ENCODE measurements around the gene NRXN3. TPM values are rescaled to one million over a fixed set of nuclear protein-coding genes. Genes with fewer than 3 reads are reported as not detected.

NRXN3 gene
- polyA plus RNA-seq, 1 donor from 2014 or later = 110 TPM

DNA sequence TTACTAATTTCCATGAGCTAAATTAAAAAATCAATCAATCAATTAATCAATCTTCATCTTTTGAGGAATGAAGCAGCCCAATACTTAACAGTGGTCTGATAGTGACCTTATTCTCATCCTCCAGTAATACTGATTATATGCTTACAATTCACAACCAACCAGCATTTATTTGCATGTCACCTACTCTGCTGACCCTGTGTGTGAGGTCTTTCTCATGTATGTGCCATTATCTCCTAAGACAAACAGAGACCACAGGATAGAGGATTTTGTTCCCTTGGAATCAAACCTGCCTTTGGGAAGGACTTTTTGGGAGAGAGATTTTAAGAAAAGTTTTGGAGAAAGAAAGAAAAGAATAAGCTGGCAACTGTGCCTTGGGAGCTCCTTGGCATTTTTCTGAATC, 197.2 kb downstream of the NRXN3 start:
- Histone ChIP-seq H3K9me2 (ENCODE audit: insufficient read depth, low read length) (no peaks in the 10 kb centered on the region), H3K27ac (ENCODE audit: low read length) (no peak overlapping the region), H3F3A (ENCODE audit: insufficient read depth, low read length, poor library complexity, severe bottlenecking) (no peaks in the 10 kb centered on the region), H3K36me3 (ENCODE audit: insufficient read depth, low read length) (no peaks in the 10 kb centered on the region), H3K4me3 (ENCODE audit: low read length) (no peak overlapping the region), H2AFZ (ENCODE audit: low read depth, low read length) (no peak overlapping the region), H3K9me3 (ENCODE audit: low read length) (no peaks in the 10 kb centered on the region), H3K79me2 (replicated peaks; ENCODE audit: insufficient read depth, low read length) (no peaks in the 10 kb centered on the region), H4K20me1 (ENCODE audit: insufficient read depth) (no peaks in the 10 kb centered on the region), H3K27me3 (ENCODE audit: insufficient read depth, low read depth, low read length) (no peaks in the 10 kb centered on the region), H3K4me2 (ENCODE audit: low read length) (no peak overlapping the region), H3K9ac (ENCODE audit: low read length) (no peak overlapping the region)
- TF ChIP-seq MXI1 (conservative IDR thresholded peaks at IDR 0.05; ENCODE audit: poor library complexity, severe bottlenecking) (no peak), EZH2 (IDR thresholded peaks at IDR 0.05; ENCODE audit: borderline replicate concordance, insufficient read depth, low read length, poor library complexity, severe bottlenecking) (no peak), RAD21 (conservative IDR thresholded peaks at IDR 0.05) (no peak), EP300 (conservative IDR thresholded peaks at IDR 0.05; ENCODE audit: poor library complexity, severe bottlenecking) (no peak), POLR2AphosphoS5 (IDR thresholded peaks at IDR 0.05) (no peak), TAF1 (IDR thresholded peaks at IDR 0.05; ENCODE audit: low read depth) (no peak), SMC3 (conservative IDR thresholded peaks at IDR 0.05; ENCODE audit: poor library complexity) (no peak)
- TF ChIP-seq, protein P1, sequence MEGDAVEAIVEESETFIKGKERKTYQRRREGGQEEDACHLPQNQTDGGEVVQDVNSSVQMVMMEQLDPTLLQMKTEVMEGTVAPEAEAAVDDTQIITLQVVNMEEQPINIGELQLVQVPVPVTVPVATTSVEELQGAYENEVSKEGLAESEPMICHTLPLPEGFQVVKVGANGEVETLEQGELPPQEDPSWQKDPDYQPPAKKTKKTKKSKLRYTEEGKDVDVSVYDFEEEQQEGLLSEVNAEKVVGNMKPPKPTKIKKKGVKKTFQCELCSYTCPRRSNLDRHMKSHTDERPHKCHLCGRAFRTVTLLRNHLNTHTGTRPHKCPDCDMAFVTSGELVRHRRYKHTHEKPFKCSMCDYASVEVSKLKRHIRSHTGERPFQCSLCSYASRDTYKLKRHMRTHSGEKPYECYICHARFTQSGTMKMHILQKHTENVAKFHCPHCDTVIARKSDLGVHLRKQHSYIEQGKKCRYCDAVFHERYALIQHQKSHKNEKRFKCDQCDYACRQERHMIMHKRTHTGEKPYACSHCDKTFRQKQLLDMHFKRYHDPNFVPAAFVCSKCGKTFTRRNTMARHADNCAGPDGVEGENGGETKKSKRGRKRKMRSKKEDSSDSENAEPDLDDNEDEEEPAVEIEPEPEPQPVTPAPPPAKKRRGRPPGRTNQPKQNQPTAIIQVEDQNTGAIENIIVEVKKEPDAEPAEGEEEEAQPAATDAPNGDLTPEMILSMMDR (IDR thresholded peaks at IDR 0.05; ENCODE audit: poor library complexity, severe bottlenecking) = no peak
- TF ChIP-seq, protein P2, sequence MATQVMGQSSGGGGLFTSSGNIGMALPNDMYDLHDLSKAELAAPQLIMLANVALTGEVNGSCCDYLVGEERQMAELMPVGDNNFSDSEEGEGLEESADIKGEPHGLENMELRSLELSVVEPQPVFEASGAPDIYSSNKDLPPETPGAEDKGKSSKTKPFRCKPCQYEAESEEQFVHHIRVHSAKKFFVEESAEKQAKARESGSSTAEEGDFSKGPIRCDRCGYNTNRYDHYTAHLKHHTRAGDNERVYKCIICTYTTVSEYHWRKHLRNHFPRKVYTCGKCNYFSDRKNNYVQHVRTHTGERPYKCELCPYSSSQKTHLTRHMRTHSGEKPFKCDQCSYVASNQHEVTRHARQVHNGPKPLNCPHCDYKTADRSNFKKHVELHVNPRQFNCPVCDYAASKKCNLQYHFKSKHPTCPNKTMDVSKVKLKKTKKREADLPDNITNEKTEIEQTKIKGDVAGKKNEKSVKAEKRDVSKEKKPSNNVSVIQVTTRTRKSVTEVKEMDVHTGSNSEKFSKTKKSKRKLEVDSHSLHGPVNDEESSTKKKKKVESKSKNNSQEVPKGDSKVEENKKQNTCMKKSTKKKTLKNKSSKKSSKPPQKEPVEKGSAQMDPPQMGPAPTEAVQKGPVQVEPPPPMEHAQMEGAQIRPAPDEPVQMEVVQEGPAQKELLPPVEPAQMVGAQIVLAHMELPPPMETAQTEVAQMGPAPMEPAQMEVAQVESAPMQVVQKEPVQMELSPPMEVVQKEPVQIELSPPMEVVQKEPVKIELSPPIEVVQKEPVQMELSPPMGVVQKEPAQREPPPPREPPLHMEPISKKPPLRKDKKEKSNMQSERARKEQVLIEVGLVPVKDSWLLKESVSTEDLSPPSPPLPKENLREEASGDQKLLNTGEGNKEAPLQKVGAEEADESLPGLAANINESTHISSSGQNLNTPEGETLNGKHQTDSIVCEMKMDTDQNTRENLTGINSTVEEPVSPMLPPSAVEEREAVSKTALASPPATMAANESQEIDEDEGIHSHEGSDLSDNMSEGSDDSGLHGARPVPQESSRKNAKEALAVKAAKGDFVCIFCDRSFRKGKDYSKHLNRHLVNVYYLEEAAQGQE (IDR thresholded peaks at IDR 0.05; ENCODE audit: borderline replicate concordance) = no peak

DNA sequence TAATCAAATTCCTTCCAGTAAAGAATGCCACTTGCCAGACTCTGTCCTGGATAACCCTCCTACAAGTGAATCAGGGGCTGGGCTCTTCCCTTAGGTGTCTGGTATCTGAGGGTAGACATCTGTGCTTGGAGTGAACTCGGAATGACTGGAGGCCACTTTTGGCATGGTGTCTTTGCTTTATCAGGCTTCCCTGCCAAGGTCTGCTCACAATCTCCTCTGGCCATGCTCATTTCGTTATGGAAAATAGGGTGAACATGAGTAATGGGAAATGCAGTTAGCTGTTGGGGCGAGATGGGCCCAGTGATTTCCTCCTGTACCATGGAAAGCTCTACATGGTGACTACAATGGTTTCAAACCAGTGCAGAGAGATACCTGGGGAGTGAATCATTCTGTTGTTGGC, 212.9 kb downstream of the NRXN3 start:
- no peak for TF ChIP-seq MXI1 (conservative IDR thresholded peaks at IDR 0.05; ENCODE audit: poor library complexity, severe bottlenecking)
- TF ChIP-seq EZH2 (IDR thresholded peaks at IDR 0.05; ENCODE audit: borderline replicate concordance, insufficient read depth, low read length, poor library complexity, severe bottlenecking) = no peak
- TF ChIP-seq TAF1 (IDR thresholded peaks at IDR 0.05; ENCODE audit: low read depth) = no peak
- no peak for TF ChIP-seq RAD21 (conservative IDR thresholded peaks at IDR 0.05)
- TF ChIP-seq, protein P1 (IDR thresholded peaks at IDR 0.05; ENCODE audit: poor library complexity, severe bottlenecking) = no peak
- TF ChIP-seq, protein P2 (IDR thresholded peaks at IDR 0.05; ENCODE audit: borderline replicate concordance) = no peak

More for the DNA sequence above, 212.9 kb downstream of the NRXN3 start:
- Histone ChIP-seq H3K79me2 (replicated peaks; ENCODE audit: insufficient read depth, low read length) (no peaks in the 10 kb centered on the region), H3K4me3 (ENCODE audit: low read length) (no peak overlapping the region), H3K9ac (ENCODE audit: low read length) (no peak overlapping the region), H4K20me1 (ENCODE audit: insufficient read depth) (no peaks in the 10 kb centered on the region), H3K4me2 (ENCODE audit: low read length) (no peak overlapping the region), H2AFZ (ENCODE audit: low read depth, low read length) (no peak overlapping the region), H3F3A (ENCODE audit: insufficient read depth, low read length, poor library complexity, severe bottlenecking) (no peaks in the 10 kb centered on the region), H3K27me3 (ENCODE audit: insufficient read depth, low read depth, low read length) (no peaks in the 10 kb centered on the region), H3K9me3 (ENCODE audit: low read length) (no peaks in the 10 kb centered on the region), H3K27ac (ENCODE audit: low read length) (no peak overlapping the region), H3K36me3 (ENCODE audit: insufficient read depth, low read length) (no peaks in the 10 kb centered on the region), H3K9me2 (ENCODE audit: insufficient read depth, low read length) (no peaks in the 10 kb centered on the region)
